A549 (cell line): ENCODE measurements around the gene HOXD11. TPM values are rescaled to one million over a fixed set of nuclear protein-coding genes. Genes with fewer than 3 reads are reported as not detected.

ENCODE experiments used
- ATAC-seq, 2 experiments: fragments of 200-7000 bp in 1 of 2; fragments of >200 bp in 1 of 2; cut with Nextera tagmentation in 1 of 2; cut with Tn5 transposase in 1 of 2; 3 replicates each; pipeline versions ENCODE4 v1.8.0 to v1.9.1; 2018 to 2020; ENCODE audit warnings: mild to moderate bottlenecking in 1 of 2, moderate library complexity in 1 of 2
- CTCF ChIA-PET: fragments of 300-600 bp; sonication (Branson Sonifier 250); formaldehyde crosslinking; extraction: SDS; loops from one replicate; lab custom pipeline; 2021; ENCODE audit warnings: antibody characterized with exemption, inconsistent platforms; lab: Yijun Ruan, JAX
- POLR2A ChIA-PET: fragments of 350-600 bp; formaldehyde crosslinking; extraction: SDS; loops from one replicate; lab custom pipeline; 2021; ENCODE audit warnings: antibody characterized with exemption, inconsistent platforms; lab: Yijun Ruan, JAX
- DNase-seq, 2 experiments: peaks; one replicate each; pipeline versions ENCODE4 v3.0.0 to v3.0.0-alpha.2; 2011 to 2016; ENCODE audit warnings: low read depth in 1 of 2, low spot score in 1 of 2
- FAIRE-seq: peaks from 2 replicates; lab custom pipeline; 2011; peaks lifted over from hg19 to GRCh38; lab: Jason Lieb, UNC
- H3K27ac ChIP-seq, 2 experiments: fragments of >200 bp; sonication (Bioruptor Twin); formaldehyde crosslinking; 3 replicates each; pipeline ENCODE4 v1.5.1; 2016 to 2017
- H3K4me1 ChIP-seq: fragments of >200 bp; sonication (Bioruptor Twin); formaldehyde crosslinking; 3 replicates; pipeline ENCODE4 v1.6.1; 2016
- H3K4me2 ChIP-seq: fragments of >200 bp; sonication (Bioruptor Twin); formaldehyde crosslinking; 3 replicates; pipeline ENCODE4 v1.6.1; 2016
- H3K4me3 ChIP-seq: fragments of >200 bp; sonication (Bioruptor Twin); formaldehyde crosslinking; 3 replicates; pipeline ENCODE4 v1.5.1; 2016
- H3K9me3 ChIP-seq: fragments of >200 bp; sonication (Bioruptor Twin); formaldehyde crosslinking; 3 replicates; pipeline ENCODE4 v1.6.1; 2016
- ATOH8 ChIP-seq: fragments of 250-450 bp; sonication (Bioruptor Pico); IDR thresholded peaks from 2 replicates; pipeline ENCODE4 v1.5.0; 2020; ENCODE audit warnings: low read depth, mild to moderate bottlenecking, moderate library complexity
- BHLHE40 ChIP-seq: IDR thresholded peaks from 2 replicates; pipeline ENCODE4 v1.6.1; 2012; ENCODE audit warnings: low read depth, low read length, inconsistent platforms
- CHD4 ChIP-seq: fragments of 200-600 bp; sonication (generic); IDR thresholded peaks from 2 replicates; pipeline ENCODE4 v1.6.1; 2016; ENCODE audit warnings: antibody characterized with exemption, mild to moderate bottlenecking, borderline replicate concordance
- GATA3 ChIP-seq: IDR thresholded peaks from 2 replicates; pipeline ENCODE4 v1.6.1; 2012; ENCODE audit warnings: borderline replicate concordance
- HMGXB4 ChIP-seq: fragments of 250-450 bp; sonication (Bioruptor Pico); IDR thresholded peaks from 2 replicates; pipeline ENCODE4 v1.5.0; 2021; ENCODE audit warnings: mild to moderate bottlenecking, moderate library complexity, borderline replicate concordance
- HOXA7 ChIP-seq: fragments of 250-450 bp; sonication (Bioruptor Pico); IDR thresholded peaks from 2 replicates; pipeline ENCODE4 v1.5.0; 2020; ENCODE audit warnings: mild to moderate bottlenecking, moderate library complexity
- HOXB13 ChIP-seq: fragments of 250-450 bp; sonication (Bioruptor Pico); IDR thresholded peaks from 2 replicates; pipeline ENCODE4 v1.5.0; 2020; ENCODE audit warnings: low read depth, mild to moderate bottlenecking, moderate library complexity
- JUNB ChIP-seq: fragments of >200 bp; sonication (Bioruptor Twin); formaldehyde crosslinking; IDR thresholded peaks from 2 replicates; pipeline ENCODE4 v1.6.1; 2016
- MYC ChIP-seq: IDR thresholded peaks from 2 replicates; pipeline ENCODE4 v1.6.1; 2012; ENCODE audit warnings: mild to moderate bottlenecking, inconsistent platforms, low read length, improper control_type of control experiment, borderline replicate concordance
- NPAS2 ChIP-seq: fragments of 250-450 bp; sonication (Bioruptor Pico); IDR thresholded peaks from 2 replicates; pipeline ENCODE4 v1.8.0; 2022; ENCODE audit warnings: mild to moderate bottlenecking, moderate library complexity, borderline replicate concordance
- POLR2AphosphoS2 ChIP-seq: conservative IDR thresholded peaks from 2 replicates; pipeline ENCODE4 v1.6.1; 2012; ENCODE audit warnings: low read length, improper control_type of control experiment, inconsistent platforms
- RAD21 ChIP-seq, 2 experiments: fragments of >200 bp in 1 of 2; sonication (Bioruptor Twin) in 1 of 2; formaldehyde crosslinking in 1 of 2; IDR thresholded peaks in 1 of 2; conservative IDR thresholded peaks in 1 of 2; 2 replicates in 1 of 2; 3 replicates in 1 of 2; pipeline ENCODE4 v1.6.1; 2012 to 2018; ENCODE audit warnings: inconsistent platforms in 1 of 2
- REST ChIP-seq: fragments of 200-600 bp; sonication (generic); IDR thresholded peaks from 2 replicates; pipeline ENCODE4 v1.6.1; 2016; ENCODE audit warnings: antibody characterized with exemption, mild to moderate bottlenecking, moderate library complexity
- RFX5 ChIP-seq: fragments of 450-650 bp; IDR thresholded peaks from 2 replicates; pipeline ENCODE4 v1.7.1; 2014; ENCODE audit warnings: antibody characterized with exemption, mild to moderate bottlenecking, moderate library complexity
- TFCP2L1 ChIP-seq: fragments of 250-450 bp; sonication (Bioruptor Pico); IDR thresholded peaks from 2 replicates; pipeline ENCODE4 v1.5.0; 2021; ENCODE audit warnings: mild to moderate bottlenecking
- ZFP36 ChIP-seq: fragments of 450-650 bp; IDR thresholded peaks from 2 replicates; pipeline ENCODE4 v1.6.1; 2014; ENCODE audit warnings: borderline replicate concordance; ENCODE audit not compliant: partially characterized antibody
- ZSCAN20 ChIP-seq: fragments of 250-450 bp; sonication (Bioruptor Pico); IDR thresholded peaks from 2 replicates; pipeline ENCODE4 v1.8.0; 2022; ENCODE audit warnings: mild to moderate bottlenecking, moderate library complexity
- WGBS: methylation state at CpG from one replicate; pipeline ENCODE4 v1.1.6; 2017; ENCODE audit errors: missing lambda C conversion rate; 5-methylcytosine and 5-hydroxymethylcytosine counted together
- polyA plus RNA-seq, 4 experiments: library from polyadenylated mRNA; depleted of rRNA in 3 of 4; stranded (reverse); fragments of >200 nt; fragmentation: RNase III in 1 of 4; extraction: RNeasy Plus Mini Kit Qiagen cat#74134 plus additional on column Dnase treatment in 1 of 4; gene quantifications; 2 replicates in 3 of 4; 3 replicates in 1 of 4; pipeline ENCODE4 v1.2.3, GENCODE V29; 2011 to 2017
- TF ChIP-seq, protein P1 (sequence below): fragments of 150-350 bp; IDR thresholded peaks from 2 replicates; pipeline ENCODE4 v1.6.1; 2014; ENCODE audit warnings: low read depth, mild to moderate bottlenecking, low read length
- TF ChIP-seq, protein P2 (sequence below): IDR thresholded peaks from 2 replicates; pipeline ENCODE4 v1.6.1; 2012; ENCODE audit warnings: low read depth, borderline replicate concordance
- TF ChIP-seq, protein P3 (sequence below): fragments of >200 bp; sonication (Bioruptor Twin); formaldehyde crosslinking; IDR thresholded peaks from 3 replicates; pipeline ENCODE4 v1.6.1; 2016

HOXD11 gene
- polyA plus RNA-seq, 2 of the 4 experiments (the other 2 are of a cell fraction), result 2.6 to 4.8 TPM

DNA sequence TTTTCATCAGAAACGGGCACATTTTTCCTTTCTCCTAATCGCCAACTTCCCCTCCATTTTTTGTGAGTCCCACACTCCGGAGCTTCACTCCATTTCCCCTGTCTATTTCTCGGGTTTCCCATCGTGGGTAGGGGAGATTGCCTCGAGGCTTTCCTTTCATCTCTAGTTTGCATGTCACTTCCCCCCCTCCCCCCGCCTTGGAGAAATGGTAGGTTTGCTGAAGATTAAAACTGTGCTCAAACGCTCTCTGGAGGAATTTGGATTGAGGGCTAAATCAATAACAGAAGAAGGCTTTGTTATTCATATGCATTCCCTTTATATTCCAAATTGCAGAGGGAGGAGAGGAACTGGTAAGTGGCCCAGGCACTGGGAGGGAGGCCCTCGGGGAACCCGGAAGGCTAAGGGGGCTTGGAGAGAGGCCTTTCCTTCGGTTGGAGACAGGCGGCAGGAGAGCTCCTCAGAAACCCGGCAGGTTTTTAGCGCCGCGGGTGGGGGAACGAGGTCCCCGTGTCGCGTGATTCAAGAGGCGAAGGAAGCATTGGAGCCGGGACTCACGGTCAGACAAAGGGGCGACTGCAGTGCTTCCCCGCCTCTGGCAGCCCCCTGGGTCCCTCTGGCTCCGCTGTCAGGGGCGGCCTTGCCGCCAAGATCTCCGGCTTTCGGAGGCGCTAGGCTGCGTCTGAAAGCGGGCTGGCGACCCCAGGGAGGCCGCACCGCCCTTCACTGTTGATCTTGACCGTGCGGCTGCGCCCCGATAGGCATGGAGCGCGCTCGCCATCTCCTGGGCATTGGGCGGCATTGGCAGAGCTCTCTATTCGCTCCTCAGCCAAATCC, 9.9 kb upstream of the HOXD11 start (continued):
- TF ChIP-seq, protein P1, sequence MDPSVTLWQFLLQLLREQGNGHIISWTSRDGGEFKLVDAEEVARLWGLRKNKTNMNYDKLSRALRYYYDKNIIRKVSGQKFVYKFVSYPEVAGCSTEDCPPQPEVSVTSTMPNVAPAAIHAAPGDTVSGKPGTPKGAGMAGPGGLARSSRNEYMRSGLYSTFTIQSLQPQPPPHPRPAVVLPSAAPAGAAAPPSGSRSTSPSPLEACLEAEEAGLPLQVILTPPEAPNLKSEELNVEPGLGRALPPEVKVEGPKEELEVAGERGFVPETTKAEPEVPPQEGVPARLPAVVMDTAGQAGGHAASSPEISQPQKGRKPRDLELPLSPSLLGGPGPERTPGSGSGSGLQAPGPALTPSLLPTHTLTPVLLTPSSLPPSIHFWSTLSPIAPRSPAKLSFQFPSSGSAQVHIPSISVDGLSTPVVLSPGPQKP, result no peak
- TF ChIP-seq GATA3, result no peak
- TF ChIP-seq CHD4, result no peak
- TF ChIP-seq ZFP36, result no peak
- TF ChIP-seq RFX5, result no peak
- TF ChIP-seq JUNB, result no peak
- no peak for TF ChIP-seq NPAS2 (CRISPR knock-in tag)
- TF ChIP-seq, all 56 proteins: peak for 7

DNA sequence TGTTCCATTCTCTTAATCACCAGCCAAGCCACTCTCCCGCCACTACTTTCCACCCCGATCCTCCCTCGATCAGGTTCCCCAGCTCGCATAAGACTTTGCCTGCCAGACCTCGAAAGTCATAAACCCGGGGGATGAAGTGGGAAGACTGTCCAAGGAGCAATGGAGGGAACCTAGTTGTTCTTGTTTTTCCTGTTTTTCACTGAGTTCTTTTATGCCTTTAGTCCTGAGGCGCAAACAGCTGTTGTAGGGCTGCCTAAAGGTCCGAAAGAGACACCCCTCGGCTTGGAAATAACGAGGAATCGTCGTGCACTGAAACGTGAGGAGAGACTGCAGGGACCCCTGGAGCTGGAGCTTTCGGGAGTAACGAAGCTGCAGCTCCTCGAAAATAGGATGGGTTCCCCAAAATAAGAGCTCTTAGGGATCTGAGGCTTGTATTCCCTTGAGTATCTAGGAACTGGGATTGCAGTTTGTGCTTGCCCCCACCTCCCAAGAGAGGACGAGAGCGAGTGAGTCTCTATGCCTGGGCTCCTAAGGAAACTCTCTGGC, 9.2 kb upstream of the HOXD11 start:
- no peak for TF ChIP-seq ATOH8 (CRISPR knock-in tag)
- TF ChIP-seq RAD21 (conservative IDR thresholded peaks at IDR 0.05 in 1 of 2, IDR thresholded peaks at IDR 0.05 in 1 of 2), result 0 out of 5 replicates have a peak, but pooled peaks of 1 of the 2 experiments have one; percentile 8
- TF ChIP-seq, protein P2, sequence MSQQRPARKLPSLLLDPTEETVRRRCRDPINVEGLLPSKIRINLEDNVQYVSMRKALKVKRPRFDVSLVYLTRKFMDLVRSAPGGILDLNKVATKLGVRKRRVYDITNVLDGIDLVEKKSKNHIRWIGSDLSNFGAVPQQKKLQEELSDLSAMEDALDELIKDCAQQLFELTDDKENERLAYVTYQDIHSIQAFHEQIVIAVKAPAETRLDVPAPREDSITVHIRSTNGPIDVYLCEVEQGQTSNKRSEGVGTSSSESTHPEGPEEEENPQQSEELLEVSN, result 0 out of 2 replicates have a peak, but pooled peaks have one; percentile 46
- FAIRE-seq (no peak), ATAC-seq (peak; percentile 21 to 46; a peak in 4 of 6 replicates), DNase-seq (no peak)
- H3K4me3 ChIP-seq, result peak overlapping the region; percentile 55
- POLR2A ChIA-PET, result interaction anchor here (0.5 to 1.1 kb wide), 2 partner anchors 13 to 35 kb away, joined by 3 to 4 read pairs; no protein-coding TSS in a partner anchor
- WGBS, result 7% methylated on average over 18 of the region's 18 CpGs
- peaks cover 7% of the 10 kb centered on the region; the same call in 2 of the 3 replicates for H3K4me1 ChIP-seq
- CTCF ChIA-PET, result interaction anchor here (0.6 to 4.5 kb wide), 32 partner anchors 9 to 1443 kb away, joined by 3 to 57 read pairs (median 4); partner anchors contain the start of genes EVX2 and HOXD11
- no peaks in the 10 kb centered on the region for H3K9me3 ChIP-seq
- H3K4me2 ChIP-seq, result peak overlapping the region; percentile 84
- peak overlapping the region in 1 of 2 experiments; percentile 90; a peak in 3 of 6 replicates for H3K27ac ChIP-seq

- FAIRE-seq (no peak), DNase-seq (no peak), ATAC-seq (peak; percentile 8 to 43; a peak in 3 of 6 replicates)
- WGBS, result 66% methylated on average over 18 of the region's 35 CpGs
- CTCF ChIA-PET, result interaction anchor here (0.7 to 4.5 kb wide), 21 partner anchors 8 to 1067 kb away, joined by 3 to 57 read pairs (median 7); partner anchors contain the start of genes EVX2 and HOXD11
- peaks cover 11% of the 10 kb centered on the region; the same call in 2 of the 3 replicates for H3K4me1 ChIP-seq
- H3K27ac ChIP-seq, result peak overlapping the region in 1 of 2 experiments; percentile 90; a peak in 2 of 6 replicates
- H3K4me3 ChIP-seq, result peak overlapping the region; percentile 55; the same call in 2 of the 3 replicates
- H3K9me3 ChIP-seq, result no peaks in the 10 kb centered on the region
- peak overlapping the region; percentile 84 for H3K4me2 ChIP-seq
- POLR2A ChIA-PET, result no interaction called here
- no peak for TF ChIP-seq ZSCAN20 (CRISPR knock-in tag)
- TF ChIP-seq POLR2AphosphoS2, result no peak
- no peak for TF ChIP-seq BHLHE40
- no peak for TF ChIP-seq TFCP2L1 (CRISPR knock-in tag)
- no peak for TF ChIP-seq HMGXB4 (CRISPR knock-in tag)
- TF ChIP-seq, protein P3, sequence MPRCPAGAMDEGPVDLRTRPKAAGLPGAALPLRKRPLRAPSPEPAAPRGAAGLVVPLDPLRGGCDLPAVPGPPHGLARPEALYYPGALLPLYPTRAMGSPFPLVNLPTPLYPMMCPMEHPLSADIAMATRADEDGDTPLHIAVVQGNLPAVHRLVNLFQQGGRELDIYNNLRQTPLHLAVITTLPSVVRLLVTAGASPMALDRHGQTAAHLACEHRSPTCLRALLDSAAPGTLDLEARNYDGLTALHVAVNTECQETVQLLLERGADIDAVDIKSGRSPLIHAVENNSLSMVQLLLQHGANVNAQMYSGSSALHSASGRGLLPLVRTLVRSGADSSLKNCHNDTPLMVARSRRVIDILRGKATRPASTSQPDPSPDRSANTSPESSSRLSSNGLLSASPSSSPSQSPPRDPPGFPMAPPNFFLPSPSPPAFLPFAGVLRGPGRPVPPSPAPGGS, result no peak
- TF ChIP-seq MYC, result no peak
- TF ChIP-seq HOXA7 (CRISPR knock-in tag), result no peak
- TF ChIP-seq REST, result no peak
- no peak for TF ChIP-seq HOXB13 (CRISPR knock-in tag)
Observed at GRCh38 chr2:176098366-176099158, 8.5 kb upstream of the HOXD11 start.
